H9 (cell line): ENCODE data around the gene ADAMTSL3. TPM values are rescaled to one million over a fixed set of nuclear protein-coding genes. Genes with fewer than 3 reads are reported as not detected.

Experiments
- DNase-seq: peaks from one replicate; pipeline ENCODE4 v3.0.0-alpha.2; 2017
- H2AFZ ChIP-seq: one replicate; pipeline ENCODE4 v1.6.1; 2013; ENCODE audit warnings: mild to moderate bottlenecking, low read length, control low read depth, moderate library complexity
- H2AK5ac ChIP-seq: 2 replicates; pipeline ENCODE4 v1.6.1; 2013; ENCODE audit warnings: low read length, control low read depth, mixed read lengths; ENCODE audit not compliant: insufficient read length
- H2BK120ac ChIP-seq: one replicate; pipeline ENCODE4 v1.6.1; 2013; ENCODE audit warnings: low read depth, mild to moderate bottlenecking, low read length, control low read depth, inconsistent platforms; ENCODE audit not compliant: poor library complexity, severe bottlenecking
- H2BK12ac ChIP-seq: 2 replicates; pipeline ENCODE4 v1.6.1; 2013; ENCODE audit warnings: low read length, control low read depth, mixed read lengths, low read depth; ENCODE audit not compliant: insufficient read length
- H2BK15ac ChIP-seq: 2 replicates; pipeline ENCODE4 v1.6.1; 2013; ENCODE audit warnings: low read depth, low read length, control low read depth
- H2BK20ac ChIP-seq: one replicate; pipeline ENCODE4 v1.6.1; 2013; ENCODE audit warnings: low read depth, mild to moderate bottlenecking, low read length, control low read depth, inconsistent platforms; ENCODE audit not compliant: poor library complexity, severe bottlenecking
- H2BK5ac ChIP-seq: 2 replicates; pipeline ENCODE4 v1.6.1; 2013; ENCODE audit warnings: low read length, control low read depth, mixed read lengths; ENCODE audit not compliant: insufficient read length
- H3K14ac ChIP-seq: 2 replicates; pipeline ENCODE4 v1.6.1; 2013; ENCODE audit warnings: low read length, control low read depth; ENCODE audit not compliant: insufficient read depth
- H3K18ac ChIP-seq: 2 replicates; pipeline ENCODE4 v1.6.1; 2013; ENCODE audit warnings: low read depth, mild to moderate bottlenecking, mixed read lengths, low read length, control low read depth; ENCODE audit not compliant: insufficient read length
- H3K23ac ChIP-seq: 2 replicates; pipeline ENCODE4 v1.6.1; 2013; ENCODE audit warnings: low read length, control low read depth, mixed read lengths, low read depth; ENCODE audit not compliant: insufficient read length
- H3K23me2 ChIP-seq: 2 replicates; pipeline ENCODE4 v1.6.1; 2013; ENCODE audit warnings: low read depth, mild to moderate bottlenecking, mixed read lengths, low read length, control low read depth; ENCODE audit not compliant: insufficient read length, poor library complexity, severe bottlenecking
- H3K27ac ChIP-seq: 2 replicates; pipeline ENCODE4 v1.5.1; 2013; ENCODE audit warnings: low read length, control low read depth, mixed read lengths, low read depth; ENCODE audit not compliant: insufficient read length
- H3K27me3 ChIP-seq: 2 replicates; pipeline ENCODE4 v1.6.1; 2013; ENCODE audit warnings: low read length, control low read depth, inconsistent platforms; ENCODE audit not compliant: insufficient read depth
- H3K4ac ChIP-seq: 2 replicates; pipeline ENCODE4 v1.6.1; 2013; ENCODE audit warnings: low read depth, mild to moderate bottlenecking, control low read depth, inconsistent platforms, low read length, moderate library complexity
- H3K4me1 ChIP-seq: 2 replicates; pipeline ENCODE4 v1.6.1; 2013; ENCODE audit warnings: low read length, control low read depth, inconsistent platforms; ENCODE audit not compliant: insufficient read depth
- H3K4me2 ChIP-seq: 2 replicates; pipeline ENCODE4 v1.6.1; 2013; ENCODE audit warnings: low read length, control low read depth, mixed read lengths; ENCODE audit not compliant: insufficient read length, insufficient read depth
- H3K56ac ChIP-seq: 2 replicates; pipeline ENCODE4 v1.6.1; 2013; ENCODE audit warnings: low read depth, mild to moderate bottlenecking, mixed read lengths, low read length, control low read depth; ENCODE audit not compliant: insufficient read length
- H3K79me1 ChIP-seq: 2 replicates; pipeline ENCODE4 v1.6.1; 2013; ENCODE audit warnings: low read depth, mild to moderate bottlenecking, moderate library complexity, low read length, control low read depth, inconsistent platforms; ENCODE audit not compliant: insufficient read depth, poor library complexity, severe bottlenecking
- H3K79me2 ChIP-seq: 2 replicates; pipeline ENCODE4 v1.6.1; 2013; ENCODE audit warnings: low read length, control low read depth, inconsistent platforms; ENCODE audit not compliant: insufficient read depth
- H3K9ac ChIP-seq: 2 replicates; pipeline ENCODE4 v1.6.1; 2013; ENCODE audit warnings: low read length, control low read depth, mixed read lengths; ENCODE audit not compliant: insufficient read length; ENCODE audit errors: extremely low read depth
- H3K9me3 ChIP-seq: one replicate; pipeline ENCODE4 v1.6.1; 2013; ENCODE audit warnings: low read depth, low read length, inconsistent platforms; ENCODE audit not compliant: control insufficient read depth
- H3T11ph ChIP-seq: one replicate; pipeline ENCODE4 v1.6.1; 2013; ENCODE audit warnings: mild to moderate bottlenecking, low read length, control low read depth, inconsistent platforms
- H4K20me1 ChIP-seq: one replicate; pipeline ENCODE4 v1.6.1; 2013; ENCODE audit not compliant: control insufficient read depth, insufficient read length, insufficient read depth
- H4K5ac ChIP-seq: 2 replicates; pipeline ENCODE4 v1.6.1; 2013; ENCODE audit warnings: low read depth, mild to moderate bottlenecking, mixed read lengths, low read length, control low read depth; ENCODE audit not compliant: insufficient read length
- H4K8ac ChIP-seq: replicated peaks from 2 replicates; pipeline ENCODE4 v1.6.1; 2013; ENCODE audit warnings: low read length, control low read depth, mixed read lengths, low read depth; ENCODE audit not compliant: insufficient read length
- H4K91ac ChIP-seq: 2 replicates; pipeline ENCODE4 v1.6.1; 2013; ENCODE audit warnings: low read depth, mild to moderate bottlenecking, moderate library complexity, mixed read lengths, low read length, control low read depth; ENCODE audit not compliant: insufficient read length
- H3K27ac Mint-ChIP-seq, 3 experiments: 2 replicates in 2 of 3; 3 replicates in 1 of 3; pipeline ENCODE4 v1.8.0; 2020 to 2021; ENCODE audit warnings: mixed read lengths in 3 of 3, mild to moderate bottlenecking in 1 of 3, moderate library complexity in 1 of 3
- H3K27me3 Mint-ChIP-seq: 2 replicates; pipeline ENCODE4 v1.8.0; 2021; ENCODE audit warnings: low read depth, mild to moderate bottlenecking, moderate library complexity, mixed read lengths
- H3K36me3 Mint-ChIP-seq, 3 experiments: 2 replicates in 2 of 3; 3 replicates in 1 of 3; pipeline ENCODE4 v1.8.0; 2020 to 2021; ENCODE audit warnings: low read depth in 3 of 3, mixed read lengths in 3 of 3; ENCODE audit not compliant: insufficient read depth in 1 of 3
- H3K4me1 Mint-ChIP-seq, 2 experiments: 2 replicates each; pipeline ENCODE4 v1.8.0; 2020; ENCODE audit warnings: mixed read lengths in 2 of 2
- H3K4me3 Mint-ChIP-seq, 2 experiments: 2 replicates in 1 of 2; 3 replicates in 1 of 2; pipeline ENCODE4 v1.8.0; 2020 to 2021; ENCODE audit warnings: mild to moderate bottlenecking in 2 of 2, mixed read lengths in 2 of 2, moderate library complexity in 1 of 2
- H3K9me3 Mint-ChIP-seq, 2 experiments: 2 replicates in 1 of 2; 3 replicates in 1 of 2; pipeline ENCODE4 v1.8.0; 2020; ENCODE audit warnings: mild to moderate bottlenecking in 2 of 2, mixed read lengths in 2 of 2, moderate library complexity in 1 of 2
- CTCF ChIP-seq: fragments of 200-600 bp; sonication (generic); conservative IDR thresholded peaks from 3 replicates; pipeline ENCODE4 v1.8.0; 2021; ENCODE audit warnings: antibody characterized with exemption, mild to moderate bottlenecking
- WGBS: extraction: QIAGEN DNeasy Blood & Tissue Kit; methylation state at CpG from one replicate; pipeline ENCODE4 v1.1.7; 2013; ENCODE audit warnings: missing lambda C conversion rate, low lambda C conversion rate, mixed read lengths; ENCODE audit not compliant: insufficient read length; ENCODE audit errors: extremely low coverage; 5-methylcytosine and 5-hydroxymethylcytosine counted together
- total RNA-seq: library from RNA; stranded (reverse); gene quantifications from 2 replicates; pipeline ENCODE4 v1.2.1, GENCODE V29; 2021

The ADAMTSL3 gene
- total RNA-seq, 1 experiment from 2014 or later, result 0.39 TPM

- no peak overlapping the region for H2BK12ac ChIP-seq
- H2BK120ac ChIP-seq, result no peak overlapping the region
- H3K14ac ChIP-seq, result no peak overlapping the region
- H2AFZ ChIP-seq, result no peak overlapping the region
- no peak overlapping the region for H3K4ac ChIP-seq
- no peak overlapping the region for H4K5ac ChIP-seq
- H3T11ph ChIP-seq, result no peak overlapping the region
- Mint-ChIP-seq H3K36me3 (0 out of 7 replicates have a peak, but pooled peaks cover 0 to 3% (median 0%) of the 10 kb centered on the region in 3 experiments), H3K4me1 (no peaks in the 10 kb centered on the region), H3K27me3 (peaks cover 7% of the 10 kb centered on the region), H3K27ac (no peak overlapping the region), H3K4me3 (no peak overlapping the region), H3K9me3 (peaks cover 6 to 7% of the 10 kb centered on the region in 2 experiments; a peak in 4 of 5 replicates)
- no peaks in the 10 kb centered on the region for H3K27me3 ChIP-seq
- no peaks in the 10 kb centered on the region for H3K79me2 ChIP-seq
- no peak overlapping the region for H2BK5ac ChIP-seq
- no peaks in the 10 kb centered on the region for H3K79me1 ChIP-seq
- no peak overlapping the region for H3K18ac ChIP-seq
- H3K56ac ChIP-seq, result no peak overlapping the region
- H3K4me1 ChIP-seq, result no peaks in the 10 kb centered on the region
- no peaks in the 10 kb centered on the region for H4K20me1 ChIP-seq
- TF ChIP-seq CTCF, result no peak
- no peak overlapping the region for H3K23ac ChIP-seq
- no peak overlapping the region for H2AK5ac ChIP-seq
- H3K9ac ChIP-seq, result no peak overlapping the region
- H2BK15ac ChIP-seq, result no peak overlapping the region
- H3K23me2 ChIP-seq, result no peaks in the 10 kb centered on the region
- no peak for DNase-seq
- no peak overlapping the region for H2BK20ac ChIP-seq
- no peaks in the 10 kb centered on the region for H3K9me3 ChIP-seq
- no peak overlapping the region for H4K91ac ChIP-seq
- no CpG with 5 or more reads among the region's 1 CpG for WGBS
- no peak overlapping the region for H3K27ac ChIP-seq
- no peak overlapping the region for H3K4me2 ChIP-seq
- no peak overlapping the region for H4K8ac ChIP-seq
Measured at GRCh38 chr15:84010246-84010645, 356.3 kb downstream of the ADAMTSL3 start.
